PC-3 (cell line): Measurements from ENCODE around the gene CLDN4. TPM values are rescaled to one million over a fixed set of nuclear protein-coding genes. Genes with fewer than 3 reads are reported as not detected.
"Not testable (repeated sequence)": the region's sequence is repeated elsewhere in the genome, so short reads cannot be mapped to it uniquely, and the experiment has no call there.

Experiments used
- ATAC-seq: fragments of 200-7000 bp; cut with Tn5 transposase; 2 replicates; pipeline ENCODE4 v1.9.1; 2020; ENCODE audit warnings: mild to moderate bottlenecking, moderate library complexity
- BruUV-seq: library from RNA; stranded (reverse); fragments of 400-500 nt; replicated peaks from 2 replicates; lab custom pipeline; 2021; lab: Mats Ljungman, UMichigan
- CTCF ChIA-PET: fragments of 300-600 bp; sonication (Branson Sonifier 250); formaldehyde crosslinking; loops from one replicate; lab custom pipeline; 2022; ENCODE audit warnings: antibody characterized with exemption; lab: Charles Lee
- POLR2A ChIA-PET: fragments of 300-600 bp; sonication (Branson Sonifier 250); formaldehyde crosslinking; loops from one replicate; lab custom pipeline; 2022; ENCODE audit warnings: antibody characterized with exemption; ENCODE audit not compliant: unreplicated experiment; lab: Charles Lee
- DNase-seq: peaks from one replicate; pipeline ENCODE4 v3.0.0-alpha.2; 2015
- H2AFZ ChIP-seq: fragments of 300-600 bp; sonication (generic); 2 replicates; pipeline ENCODE4 v1.6.0; 2016; ENCODE audit warnings: antibody characterized with exemption, low read length
- H3F3A ChIP-seq: fragments of 300-600 bp; sonication (generic); one replicate; pipeline ENCODE4 v1.6.0; 2017; ENCODE audit warnings: antibody characterized with exemption, low read length, control low read depth, mild to moderate bottlenecking; ENCODE audit not compliant: unreplicated experiment
- H3K27ac ChIP-seq: fragments of 300-600 bp; sonication (generic); 2 replicates; pipeline ENCODE4 v1.5.1; 2016; ENCODE audit warnings: mild to moderate bottlenecking, low read length
- H3K27me3 ChIP-seq: fragments of 300-600 bp; sonication (generic); 2 replicates; pipeline ENCODE4 v1.6.1; 2016; ENCODE audit warnings: low read length, mixed read lengths
- H3K36me3 ChIP-seq: fragments of 300-600 bp; sonication (generic); 2 replicates; pipeline ENCODE4 v1.6.1; 2016; ENCODE audit warnings: low read depth, mixed run types, low read length, mixed read lengths
- H3K4me1 ChIP-seq: fragments of 300-600 bp; sonication (generic); 2 replicates; pipeline ENCODE4 v1.5.1; 2016; ENCODE audit warnings: low read length; ENCODE audit not compliant: insufficient read depth
- H3K4me2 ChIP-seq: fragments of 300-600 bp; sonication (generic); 2 replicates; pipeline ENCODE4 v1.6.0; 2016; ENCODE audit warnings: low read length
- H3K4me3 ChIP-seq: fragments of 300-600 bp; sonication (generic); 2 replicates; pipeline ENCODE4 v1.5.1; 2016; ENCODE audit warnings: mild to moderate bottlenecking, low read length, mixed read lengths
- H3K79me2 ChIP-seq: fragments of 300-600 bp; sonication (generic); 2 replicates; pipeline ENCODE4 v1.6.1; 2017; ENCODE audit warnings: low read length, mixed read lengths
- H3K9ac ChIP-seq: fragments of 300-600 bp; sonication (generic); 2 replicates; pipeline ENCODE4 v1.6.0; 2016; ENCODE audit warnings: mild to moderate bottlenecking, low read length
- H3K9me2 ChIP-seq: fragments of 300-600 bp; sonication (generic); replicated peaks from 2 replicates; pipeline ENCODE4 v1.6.1; 2016; ENCODE audit warnings: mixed run types, low read length, mixed read lengths
- H3K9me3 ChIP-seq: fragments of 300-600 bp; sonication (generic); 2 replicates; pipeline ENCODE4 v1.6.1; 2016; ENCODE audit warnings: low read length, mixed read lengths
- H4K20me1 ChIP-seq: fragments of 300-600 bp; sonication (generic); 2 replicates; pipeline ENCODE4 v1.6.1; 2016; ENCODE audit warnings: low read length, mixed read lengths
- EZH2 ChIP-seq: fragments of 300-600 bp; sonication (generic); IDR thresholded peaks from one replicate; pipeline ENCODE4 v1.6.1; 2017; ENCODE audit warnings: antibody characterized with exemption, mild to moderate bottlenecking, low read length; ENCODE audit not compliant: unreplicated experiment
- EZH2phosphoT487 ChIP-seq: fragments of 300-600 bp; sonication (generic); IDR thresholded peaks from 2 replicates; pipeline ENCODE4 v1.6.1; 2018; ENCODE audit warnings: mild to moderate bottlenecking, antibody characterized with exemption, low read length, borderline replicate concordance
- intact Hi-C: fragments of 100-400 bp; cut with micrococcal nuclease; formaldehyde crosslinking; loops from 2 replicates; pipeline ENCODE4 v1.9.0; 2023
- total RNA-seq: library from RNA; depleted of rRNA; stranded (reverse); fragments of >200 nt; gene quantifications from 2 replicates; pipeline ENCODE4 v1.2.3, GENCODE V29; 2014
- TF ChIP-seq, protein P1 (sequence below): fragments of 300-600 bp; sonication (generic); conservative IDR thresholded peaks from 2 replicates; pipeline ENCODE4 v1.5.1; 2017; ENCODE audit warnings: antibody characterized with exemption, low read depth, mild to moderate bottlenecking, low read length

The CLDN4 gene
- total RNA-seq, 1 experiment from 2014 or later = 656 TPM

DNA sequence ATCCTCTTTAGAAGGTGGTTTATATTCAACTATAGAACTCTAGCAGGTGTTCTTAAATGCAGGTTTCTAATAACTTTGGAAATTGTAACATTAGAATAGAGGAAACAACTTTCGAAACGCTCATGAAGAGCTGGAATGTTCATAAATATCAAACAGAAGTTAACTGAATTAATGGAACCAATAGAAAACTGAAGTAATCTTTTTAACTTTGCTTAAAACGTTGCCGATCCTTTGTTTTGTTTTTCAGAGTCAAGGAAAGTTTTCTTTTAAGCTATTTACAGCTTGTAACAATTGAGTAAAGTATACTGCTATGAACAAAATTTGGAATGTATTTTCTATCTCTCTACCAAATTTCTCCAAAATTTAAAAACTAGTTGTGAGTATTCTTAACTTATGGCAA, 41.7 kb upstream of the CLDN4 start:
- H3K4me1 ChIP-seq = no peaks in the 10 kb centered on the region
- TF ChIP-seq EZH2phosphoT487 (no peak), EZH2 (no peak)
- TF ChIP-seq, protein P1, sequence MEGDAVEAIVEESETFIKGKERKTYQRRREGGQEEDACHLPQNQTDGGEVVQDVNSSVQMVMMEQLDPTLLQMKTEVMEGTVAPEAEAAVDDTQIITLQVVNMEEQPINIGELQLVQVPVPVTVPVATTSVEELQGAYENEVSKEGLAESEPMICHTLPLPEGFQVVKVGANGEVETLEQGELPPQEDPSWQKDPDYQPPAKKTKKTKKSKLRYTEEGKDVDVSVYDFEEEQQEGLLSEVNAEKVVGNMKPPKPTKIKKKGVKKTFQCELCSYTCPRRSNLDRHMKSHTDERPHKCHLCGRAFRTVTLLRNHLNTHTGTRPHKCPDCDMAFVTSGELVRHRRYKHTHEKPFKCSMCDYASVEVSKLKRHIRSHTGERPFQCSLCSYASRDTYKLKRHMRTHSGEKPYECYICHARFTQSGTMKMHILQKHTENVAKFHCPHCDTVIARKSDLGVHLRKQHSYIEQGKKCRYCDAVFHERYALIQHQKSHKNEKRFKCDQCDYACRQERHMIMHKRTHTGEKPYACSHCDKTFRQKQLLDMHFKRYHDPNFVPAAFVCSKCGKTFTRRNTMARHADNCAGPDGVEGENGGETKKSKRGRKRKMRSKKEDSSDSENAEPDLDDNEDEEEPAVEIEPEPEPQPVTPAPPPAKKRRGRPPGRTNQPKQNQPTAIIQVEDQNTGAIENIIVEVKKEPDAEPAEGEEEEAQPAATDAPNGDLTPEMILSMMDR = no peak
- no peak overlapping the region for H3K27ac ChIP-seq
- H3K9ac ChIP-seq = no peak overlapping the region
- H3K9me3 ChIP-seq = no peaks in the 10 kb centered on the region
- no peak overlapping the region for H3K4me2 ChIP-seq
- no peaks in the 10 kb centered on the region for H4K20me1 ChIP-seq
- DNase-seq (no peak), ATAC-seq (no peak)
- H3K27me3 ChIP-seq = no peaks in the 10 kb centered on the region
- H3K9me2 ChIP-seq = no peaks in the 10 kb centered on the region
- no peak overlapping the region for H2AFZ ChIP-seq
- POLR2A ChIA-PET = no interaction called here
- no peak overlapping the region for H3K4me3 ChIP-seq
- BruUV-seq = no TSS peak
- CTCF ChIA-PET = no interaction called here
- H3K36me3 ChIP-seq = no peaks in the 10 kb centered on the region
- intact Hi-C loops = no loop called here
- H3K79me2 ChIP-seq = no peaks in the 10 kb centered on the region
- no peaks in the 10 kb centered on the region for H3F3A ChIP-seq

DNA sequence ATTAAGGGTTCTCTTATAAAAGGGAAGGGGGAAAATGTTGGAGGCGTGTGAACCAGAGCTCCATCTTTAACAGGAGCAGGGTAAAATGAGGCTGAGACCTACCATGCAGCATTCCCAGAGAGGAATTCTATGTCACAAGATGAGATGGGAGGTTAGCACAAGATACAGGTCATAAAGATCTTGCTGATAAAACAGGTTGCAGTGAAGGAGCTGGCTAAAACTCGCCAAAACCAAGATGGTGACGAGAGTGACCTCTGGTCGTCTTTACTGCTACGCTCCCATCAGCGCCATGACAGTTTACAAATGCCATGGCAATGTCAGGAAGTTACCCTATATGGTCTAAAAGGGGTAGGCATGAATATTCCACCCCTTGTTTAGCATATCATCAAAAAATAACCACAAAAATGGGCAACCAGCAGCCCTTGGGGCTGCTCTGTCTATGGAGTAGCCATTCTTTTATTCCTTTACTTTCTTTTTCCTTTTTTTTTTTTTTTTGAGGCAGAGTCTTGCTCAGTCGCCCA, 39.6 kb upstream of the CLDN4 start:
- ATAC-seq, H3K9me2 ChIP-seq, H3K4me2 ChIP-seq, H2AFZ ChIP-seq, H3K27ac ChIP-seq, BruUV-seq, CTCF ChIA-PET, H4K20me1 ChIP-seq, H3K27me3 ChIP-seq, H3K4me3 ChIP-seq, H3K9ac ChIP-seq, H3K4me1 ChIP-seq, intact Hi-C loops, H3F3A ChIP-seq, H3K9me3 ChIP-seq, H3K36me3 ChIP-seq, H3K79me2 ChIP-seq, DNase-seq: not testable (repeated sequence)
- POLR2A ChIA-PET = interaction anchor here (0.6 kb wide), 1 partner anchor 8 kb away, joined by 3 read pairs; no protein-coding TSS in a partner anchor

DNA sequence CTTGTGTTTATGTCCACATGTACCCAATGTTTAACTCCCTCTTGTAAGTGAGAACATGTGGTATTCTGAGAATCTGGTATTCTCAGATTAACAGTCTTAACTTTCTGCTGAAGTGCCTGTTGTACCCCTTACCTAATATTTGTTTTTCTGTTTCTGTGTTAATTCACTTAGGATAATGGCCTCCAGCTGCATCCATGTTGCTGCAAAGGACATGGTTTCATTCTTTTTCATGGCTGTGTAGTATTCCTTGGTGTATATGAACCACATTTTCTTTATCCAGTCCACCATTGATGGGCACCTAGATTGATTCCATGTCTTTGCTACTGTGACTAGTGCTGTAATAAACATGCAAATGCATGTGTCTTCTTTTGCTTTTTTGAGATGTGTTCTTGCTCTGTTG, 35.6 kb upstream of the CLDN4 start:
- H3K9me2 ChIP-seq, H4K20me1 ChIP-seq, H3K36me3 ChIP-seq, H2AFZ ChIP-seq, H3K4me1 ChIP-seq, H3K27ac ChIP-seq, intact Hi-C loops, DNase-seq, CTCF ChIA-PET, H3K4me3 ChIP-seq, POLR2A ChIA-PET, H3K9ac ChIP-seq, BruUV-seq, H3K27me3 ChIP-seq, H3F3A ChIP-seq, H3K9me3 ChIP-seq, H3K79me2 ChIP-seq, H3K4me2 ChIP-seq, ATAC-seq: not testable (repeated sequence)

DNA sequence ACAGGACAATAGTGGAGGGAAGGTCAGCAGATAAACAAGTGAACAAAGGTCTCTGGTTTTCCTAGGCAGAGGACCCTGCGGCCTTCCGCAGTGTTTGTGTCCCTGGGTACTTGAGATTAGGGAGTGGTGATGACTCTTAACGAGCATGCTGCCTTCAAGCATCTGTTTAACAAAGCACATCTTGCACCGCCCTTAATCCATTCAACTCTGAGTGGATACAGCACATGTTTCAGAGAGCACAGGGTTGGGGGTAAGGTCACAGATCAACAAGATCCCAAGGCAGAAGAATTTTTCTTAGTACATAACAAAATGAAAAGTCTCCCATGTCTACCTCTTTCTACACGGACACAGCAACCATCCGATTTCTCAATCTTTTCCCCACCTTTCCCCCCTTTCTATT, 34.1 kb upstream of the CLDN4 start:
- BruUV-seq, H3K9ac ChIP-seq, CTCF ChIA-PET, H4K20me1 ChIP-seq, H3K4me1 ChIP-seq, H3K27me3 ChIP-seq, H3K4me2 ChIP-seq, H3K4me3 ChIP-seq, H3K9me3 ChIP-seq, ATAC-seq, H3K9me2 ChIP-seq, H3K36me3 ChIP-seq, H3K79me2 ChIP-seq, H3K27ac ChIP-seq, POLR2A ChIA-PET, DNase-seq, intact Hi-C loops, H3F3A ChIP-seq, H2AFZ ChIP-seq: not testable (repeated sequence)

DNA sequence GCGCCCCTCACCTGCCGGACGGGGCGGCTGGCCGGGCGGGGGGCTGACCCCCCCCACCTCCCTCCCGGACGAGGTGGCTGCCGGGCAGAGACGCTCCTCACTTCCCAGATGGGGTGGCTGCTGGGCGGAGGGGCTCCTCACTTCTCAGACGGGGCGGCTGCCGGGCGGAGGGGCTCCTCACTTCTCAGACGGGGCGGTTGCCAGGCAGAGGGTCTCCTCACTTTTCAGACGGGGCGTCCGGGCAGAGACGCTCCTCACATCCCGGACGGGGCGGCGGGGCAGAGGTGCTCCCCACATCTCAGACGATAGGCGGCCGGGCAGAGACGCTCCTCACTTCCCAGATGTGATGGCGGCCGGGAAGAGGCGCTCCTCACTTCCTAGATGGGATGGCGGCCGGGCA, 33.6 kb upstream of the CLDN4 start:
- DNase-seq, POLR2A ChIA-PET, H3K27ac ChIP-seq, H3K4me3 ChIP-seq, H3K36me3 ChIP-seq, H4K20me1 ChIP-seq, H3K79me2 ChIP-seq, intact Hi-C loops, H2AFZ ChIP-seq, H3K4me1 ChIP-seq, H3F3A ChIP-seq, BruUV-seq, H3K27me3 ChIP-seq, H3K4me2 ChIP-seq, CTCF ChIA-PET, H3K9me3 ChIP-seq, H3K9ac ChIP-seq, ATAC-seq, H3K9me2 ChIP-seq: not testable (repeated sequence)
